Vagina (tissue), 2 donors: ENCODE measurements around the gene TMEM151B. TPM values are rescaled to one million over a fixed set of nuclear protein-coding genes. Genes with fewer than 3 reads are reported as not detected.

Source experiments
- DNase-seq, 2 donors: peaks; one replicate each; pipeline ENCODE4 v3.0.0-alpha.2; 2017; ENCODE audit errors: extremely low spot score in 2 of 2
- H3K27ac ChIP-seq: fragments of 200-600 bp; sonication (generic); one replicate; pipeline ENCODE4 v1.5.1; 2019
- H3K27me3 ChIP-seq: fragments of 200-600 bp; sonication (generic); one replicate; pipeline ENCODE4 v1.5.1; 2019
- H3K36me3 ChIP-seq, 2 donors: fragments of 200-600 bp; sonication (generic); one replicate each; pipeline ENCODE4 v1.5.1; 2017 to 2019
- H3K4me1 ChIP-seq: fragments of 200-600 bp; sonication (generic); one replicate; pipeline ENCODE4 v1.5.1; 2019
- H3K4me3 ChIP-seq, 2 donors: fragments of 200-600 bp; sonication (generic); 1 replicate in 1 of 2; 2 replicates in 1 of 2; pipeline ENCODE4 v1.5.1; 2016 to 2019
- H3K9me3 ChIP-seq: fragments of 200-600 bp; sonication (generic); one replicate; pipeline ENCODE4 v1.5.1; 2019
- CTCF ChIP-seq, 3 experiments: fragments of 450-650 bp in 2 of 3; fragments of 200-600 bp in 1 of 3; sonication (generic) in 1 of 3; IDR thresholded peaks; one replicate each; pipeline ENCODE4 v1.5.1; 2017 to 2019; ENCODE audit warnings: antibody characterized with exemption in 3 of 3, mild to moderate bottlenecking in 2 of 3, moderate library complexity in 2 of 3
- POLR2A ChIP-seq, 2 donors: fragments of 450-650 bp; IDR thresholded peaks; one replicate each; pipeline ENCODE4 v1.6.1; 2017; ENCODE audit warnings: antibody characterized with exemption in 2 of 2, mild to moderate bottlenecking in 2 of 2, moderate library complexity in 2 of 2
- POLR2AphosphoS5 ChIP-seq, 2 donors: sonication (generic); formaldehyde crosslinking; IDR thresholded peaks; one replicate each; pipeline ENCODE4 v1.9.0; 2017; ENCODE audit warnings: antibody characterized with exemption in 2 of 2, mild to moderate bottlenecking in 2 of 2, low read depth in 1 of 2; ENCODE audit not compliant: insufficient read depth in 1 of 2
- intact Hi-C: fragments of 100-400 bp; cut with DNase I; formaldehyde crosslinking; loops from one replicate; pipeline ENCODE4 v1.15.1; 2023
- total RNA-seq: library from RNA; depleted of rRNA; stranded (reverse); fragments of >200 nt; gene quantifications from one replicate; pipeline ENCODE4 v1.2.3, GENCODE V29; 2016

TMEM151B gene
- total RNA-seq, 1 donor from 2014 or later, result 0.49 TPM

- intact Hi-C loops, result no loop called here
- TF ChIP-seq POLR2A (IDR thresholded peaks at IDR 0.05), result no peak
- TF ChIP-seq POLR2AphosphoS5 (IDR thresholded peaks at IDR 0.05; ENCODE audit: insufficient read depth in 1 of 2, low read depth in 1 of 2), result no peak
- no peak for TF ChIP-seq CTCF (IDR thresholded peaks at IDR 0.05)
Observed at GRCh38 chr6:44298864-44299263, 28.6 kb downstream of the TMEM151B start.

GRCh38 chr6:44300292-44300823, 30.1 kb downstream of the TMEM151B start:
- Histone ChIP-seq H3K27me3 (no peaks in the 10 kb centered on the region), H3K36me3 (peaks cover 0 to 52% of the 10 kb centered on the region in 2 donors), H3K9me3 (no peaks in the 10 kb centered on the region), H3K4me1 (peaks cover 17% of the 10 kb centered on the region), H3K27ac (no peak overlapping the region), H3K4me3 (no peak overlapping the region)
- no peak for TF ChIP-seq CTCF (IDR thresholded peaks at IDR 0.05)
- TF ChIP-seq POLR2AphosphoS5 (IDR thresholded peaks at IDR 0.05; ENCODE audit: insufficient read depth in 1 of 2, low read depth in 1 of 2), result no peak
- no peak for TF ChIP-seq POLR2A (IDR thresholded peaks at IDR 0.05)
- no peak for DNase-seq
- intact Hi-C loops, result no loop called here

More at GRCh38 chr6:44298864-44299263, 28.6 kb downstream of the TMEM151B start:
- no peaks in the 10 kb centered on the region for H3K9me3 ChIP-seq
- no peaks in the 10 kb centered on the region for H3K27me3 ChIP-seq
- H3K27ac ChIP-seq, result no peak overlapping the region
- peaks cover 17% of the 10 kb centered on the region for H3K4me1 ChIP-seq
- peaks cover 0 to 37% of the 10 kb centered on the region in 2 donors for H3K36me3 ChIP-seq
- no peak overlapping the region for H3K4me3 ChIP-seq
- DNase-seq, result no peak

GRCh38 chr6:44301106-44301505, 30.9 kb downstream of the TMEM151B start:
- no peak overlapping the region for H3K27ac ChIP-seq
- H3K4me1 ChIP-seq, result peaks cover 17% of the 10 kb centered on the region
- TF ChIP-seq POLR2AphosphoS5 (IDR thresholded peaks at IDR 0.05; ENCODE audit: insufficient read depth in 1 of 2, low read depth in 1 of 2), result no peak
- no peak for TF ChIP-seq CTCF (IDR thresholded peaks at IDR 0.05)
- TF ChIP-seq POLR2A (IDR thresholded peaks at IDR 0.05), result no peak
- intact Hi-C loops, result no loop called here
- DNase-seq, result no peak
- no peaks in the 10 kb centered on the region for H3K27me3 ChIP-seq
- H3K9me3 ChIP-seq, result no peaks in the 10 kb centered on the region
- H3K36me3 ChIP-seq, result peaks cover 0 to 58% of the 10 kb centered on the region in 2 donors
- H3K4me3 ChIP-seq, result no peak overlapping the region

GRCh38 chr6:44301782-44302564, 31.7 kb downstream of the TMEM151B start:
- TF ChIP-seq CTCF (IDR thresholded peaks at IDR 0.05) (no peak), POLR2AphosphoS5 (IDR thresholded peaks at IDR 0.05; ENCODE audit: insufficient read depth in 1 of 2, low read depth in 1 of 2) (no peak), POLR2A (IDR thresholded peaks at IDR 0.05) (no peak)
- H3K9me3 ChIP-seq, result no peaks in the 10 kb centered on the region
- DNase-seq, result no peak
- no peak overlapping the region for H3K4me3 ChIP-seq
- peaks cover 0 to 67% of the 10 kb centered on the region in 2 donors for H3K36me3 ChIP-seq
- no peak overlapping the region for H3K27ac ChIP-seq
- H3K4me1 ChIP-seq, result peaks cover 15% of the 10 kb centered on the region
- intact Hi-C loops, result no loop called here
- no peaks in the 10 kb centered on the region for H3K27me3 ChIP-seq

- no peak for DNase-seq
- intact Hi-C loops, result no loop called here
- Histone ChIP-seq H3K4me1 (peaks cover 6% of the 10 kb centered on the region), H3K36me3 (peaks cover 0 to 76% of the 10 kb centered on the region in 2 donors), H3K9me3 (no peaks in the 10 kb centered on the region), H3K27ac (no peak overlapping the region), H3K27me3 (no peaks in the 10 kb centered on the region), H3K4me3 (no peak overlapping the region)
- TF ChIP-seq POLR2A (IDR thresholded peaks at IDR 0.05) (no peak), CTCF (IDR thresholded peaks at IDR 0.05) (no peak), POLR2AphosphoS5 (IDR thresholded peaks at IDR 0.05; ENCODE audit: insufficient read depth in 1 of 2, low read depth in 1 of 2) (no peak)
Observed at GRCh38 chr6:44302856-44303255, 32.6 kb downstream of the TMEM151B start.
